CD4-positive, alpha-beta T cell (primary cell): ENCODE results near the gene REV3L. TPM values are rescaled to one million over a fixed set of nuclear protein-coding genes. Genes with fewer than 3 reads are reported as not detected.

Experiments
- ATAC-seq: fragments of 200-7000 bp; cut with Tn5 transposase; one replicate; pipeline ENCODE4 v1.10.0; 2022; ENCODE audit warnings: mild to moderate bottlenecking; ENCODE audit not compliant: poor library complexity
- CTCF ChIA-PET: fragments of 350-600 bp; sonication (Branson Sonifier 250); formaldehyde crosslinking; loops from one replicate; lab custom pipeline; 2021; ENCODE audit warnings: antibody characterized with exemption, inconsistent platforms; lab: Charles Lee
- POLR2A ChIA-PET: fragments of 350-600 bp; sonication (Branson Sonifier 250); formaldehyde crosslinking; loops from one replicate; lab custom pipeline; 2021; ENCODE audit warnings: antibody characterized with exemption, inconsistent platforms; lab: Charles Lee
- DNase-seq, 14 experiments: peaks; one replicate each; pipeline ENCODE4 v3.0.0-alpha.2; 2013 to 2020; ENCODE audit warnings: mixed read lengths in 2 of 14
- H3K27ac ChIP-seq, 2 donors: one replicate each; pipeline versions ENCODE4 v1.5.1 to v1.7.0; 2013; ENCODE audit warnings: low read length in 2 of 2, low read depth in 1 of 2, mild to moderate bottlenecking in 1 of 2
- H3K27me3 ChIP-seq, 2 experiments: 1 replicate in 1 of 2; 2 replicates in 1 of 2; pipeline versions ENCODE4 v1.6.1 to v1.7.0; 2013; ENCODE audit warnings: low read length in 2 of 2, control low read depth in 1 of 2, mild to moderate bottlenecking in 1 of 2, moderate library complexity in 1 of 2; ENCODE audit not compliant: insufficient read depth in 2 of 2, control insufficient read depth in 1 of 2
- H3K36me3 ChIP-seq: one replicate; pipeline ENCODE4 v1.6.1; 2013; ENCODE audit warnings: low read length, control low read depth; ENCODE audit not compliant: insufficient read depth
- H3K4me1 ChIP-seq: one replicate; pipeline ENCODE4 v1.6.1; 2013; ENCODE audit warnings: low read length, control low read depth; ENCODE audit not compliant: insufficient read depth
- H3K4me3 ChIP-seq: one replicate; pipeline ENCODE4 v1.5.1; 2013; ENCODE audit warnings: mild to moderate bottlenecking, low read length, moderate library complexity
- H3K9me3 ChIP-seq, 2 experiments: 1 replicate in 1 of 2; 2 replicates in 1 of 2; pipeline versions ENCODE4 v1.6.1 to v1.7.0; 2013; ENCODE audit warnings: low read length in 2 of 2, mild to moderate bottlenecking in 2 of 2, control low read depth in 1 of 2, moderate library complexity in 1 of 2; ENCODE audit not compliant: control insufficient read depth in 1 of 2, insufficient read depth in 1 of 2
- H3K27ac Mint-ChIP-seq: one replicate; pipeline ENCODE4 v1.8.0; 2020; ENCODE audit warnings: mixed read lengths
- H3K27me3 Mint-ChIP-seq: one replicate; pipeline ENCODE4 v1.8.0; 2021; ENCODE audit warnings: mixed read lengths
- H3K36me3 Mint-ChIP-seq: one replicate; pipeline ENCODE4 v1.8.0; 2021; ENCODE audit warnings: low read depth, mixed read lengths
- H3K4me1 Mint-ChIP-seq: one replicate; pipeline ENCODE4 v1.8.0; 2021; ENCODE audit warnings: low read depth, mixed read lengths
- H3K4me3 Mint-ChIP-seq: one replicate; pipeline ENCODE4 v1.8.0; 2020; ENCODE audit warnings: mild to moderate bottlenecking, mixed read lengths
- H3K9me3 Mint-ChIP-seq: one replicate; pipeline ENCODE4 v1.8.0; 2020; ENCODE audit warnings: mixed read lengths
- intact Hi-C, 2 experiments: fragments of 100-400 bp; cut with DNase I in 1 of 2; cut with micrococcal nuclease in 1 of 2; formaldehyde crosslinking; loops; one replicate each; pipeline versions ENCODE4 v1.15.1 to v1.9.0; 2023 to 2025; cut with DNase I, micrococcal nuclease
- total RNA-seq, 174 experiments: library from RNA in 2 of 174; stranded (reverse) in 2 of 174; gene quantifications; one replicate each; pipeline ENCODE4 v1.2.3 and lab custom pipeline; 2021 to 2026
- TF ChIP-seq, protein P1 (sequence below): fragments of 200-600 bp; IDR thresholded peaks from one replicate; pipeline ENCODE4 v1.8.0; 2022; ENCODE audit warnings: antibody characterized with exemption, mild to moderate bottlenecking

Gene REV3L
- total RNA-seq, 2 experiments from 2014 or later: 17.0 to 20.6 TPM

DNA sequence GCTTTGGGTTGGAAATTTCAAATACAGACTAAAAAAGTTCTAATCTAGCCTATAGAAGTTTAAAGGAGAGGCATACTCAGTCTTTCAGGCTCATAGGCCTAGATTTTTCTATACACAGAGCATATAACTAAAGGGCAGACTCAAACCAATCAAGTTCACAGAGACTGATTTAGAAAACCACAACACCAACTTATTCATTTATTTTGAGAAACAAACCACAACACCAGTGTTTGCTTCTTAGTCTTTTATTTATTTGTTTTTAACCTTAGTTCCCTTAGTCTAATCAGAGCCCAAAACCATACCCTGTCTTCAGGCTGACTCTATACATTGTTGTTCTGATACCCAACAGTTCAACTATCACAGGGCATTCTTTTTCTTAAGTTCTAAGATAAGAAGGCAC, 103.7 kb downstream of the REV3L start:
- Mint-ChIP-seq H3K4me1 (no peaks in the 10 kb centered on the region), H3K4me3 (no peak overlapping the region), H3K9me3 (no peaks in the 10 kb centered on the region), H3K36me3 (peaks cover 88% of the 10 kb centered on the region), H3K27me3 (no peaks in the 10 kb centered on the region), H3K27ac (no peak overlapping the region)
- Histone ChIP-seq H3K4me3 (no peak overlapping the region), H3K27me3 (no peaks in the 10 kb centered on the region), H3K27ac (no peak overlapping the region), H3K9me3 (no peaks in the 10 kb centered on the region), H3K4me1 (no peaks in the 10 kb centered on the region), H3K36me3 (peaks cover 44% of the 10 kb centered on the region)
- intact Hi-C loops: no loop called here
- CTCF ChIA-PET: no interaction called here
- POLR2A ChIA-PET: no interaction called here
- no peak for ATAC-seq
- TF ChIP-seq, protein P1, sequence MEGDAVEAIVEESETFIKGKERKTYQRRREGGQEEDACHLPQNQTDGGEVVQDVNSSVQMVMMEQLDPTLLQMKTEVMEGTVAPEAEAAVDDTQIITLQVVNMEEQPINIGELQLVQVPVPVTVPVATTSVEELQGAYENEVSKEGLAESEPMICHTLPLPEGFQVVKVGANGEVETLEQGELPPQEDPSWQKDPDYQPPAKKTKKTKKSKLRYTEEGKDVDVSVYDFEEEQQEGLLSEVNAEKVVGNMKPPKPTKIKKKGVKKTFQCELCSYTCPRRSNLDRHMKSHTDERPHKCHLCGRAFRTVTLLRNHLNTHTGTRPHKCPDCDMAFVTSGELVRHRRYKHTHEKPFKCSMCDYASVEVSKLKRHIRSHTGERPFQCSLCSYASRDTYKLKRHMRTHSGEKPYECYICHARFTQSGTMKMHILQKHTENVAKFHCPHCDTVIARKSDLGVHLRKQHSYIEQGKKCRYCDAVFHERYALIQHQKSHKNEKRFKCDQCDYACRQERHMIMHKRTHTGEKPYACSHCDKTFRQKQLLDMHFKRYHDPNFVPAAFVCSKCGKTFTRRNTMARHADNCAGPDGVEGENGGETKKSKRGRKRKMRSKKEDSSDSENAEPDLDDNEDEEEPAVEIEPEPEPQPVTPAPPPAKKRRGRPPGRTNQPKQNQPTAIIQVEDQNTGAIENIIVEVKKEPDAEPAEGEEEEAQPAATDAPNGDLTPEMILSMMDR: no peak
- DNase-seq: no peak

DNA sequence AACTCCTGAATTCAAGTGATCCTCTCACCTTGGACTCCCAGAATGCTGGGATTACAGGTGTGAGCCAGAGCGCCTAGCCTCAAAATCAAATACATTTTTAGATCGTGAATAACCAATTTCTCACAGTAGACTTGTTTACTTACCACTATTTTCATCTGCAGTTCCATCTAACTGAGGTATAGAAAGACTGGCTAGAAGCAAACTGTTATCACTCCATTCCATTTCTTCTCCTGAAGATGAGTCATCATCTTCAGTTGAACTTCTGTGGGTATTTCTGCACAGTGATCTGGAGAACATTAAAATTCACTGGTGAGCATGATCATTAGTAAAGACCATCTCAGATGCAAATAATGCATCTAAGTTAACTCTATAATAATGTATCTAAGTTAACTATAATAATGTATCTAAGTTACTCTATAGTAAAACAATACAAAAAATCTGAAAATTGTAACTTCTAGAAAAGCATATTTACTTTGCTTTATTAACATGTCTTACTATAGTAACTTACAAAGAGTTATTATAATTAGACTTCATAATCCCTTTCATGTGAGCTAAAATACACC, 105.4 kb downstream of the REV3L start:
- Mint-ChIP-seq H3K4me3 (no peak overlapping the region), H3K9me3 (no peaks in the 10 kb centered on the region), H3K4me1 (no peaks in the 10 kb centered on the region), H3K27me3 (no peaks in the 10 kb centered on the region), H3K27ac (no peak overlapping the region), H3K36me3 (peaks cover 88% of the 10 kb centered on the region)
- ATAC-seq (no peak), DNase-seq (no peak)
- intact Hi-C loops: no loop called here
- no peak overlapping the region for H3K27ac ChIP-seq
- TF ChIP-seq, protein P1: no peak
- no peaks in the 10 kb centered on the region for H3K4me1 ChIP-seq
- H3K27me3 ChIP-seq: no peaks in the 10 kb centered on the region
- POLR2A ChIA-PET: no interaction called here
- H3K4me3 ChIP-seq: no peak overlapping the region
- H3K9me3 ChIP-seq: no peaks in the 10 kb centered on the region
- CTCF ChIA-PET: no interaction called here
- H3K36me3 ChIP-seq: peaks cover 47% of the 10 kb centered on the region

DNA sequence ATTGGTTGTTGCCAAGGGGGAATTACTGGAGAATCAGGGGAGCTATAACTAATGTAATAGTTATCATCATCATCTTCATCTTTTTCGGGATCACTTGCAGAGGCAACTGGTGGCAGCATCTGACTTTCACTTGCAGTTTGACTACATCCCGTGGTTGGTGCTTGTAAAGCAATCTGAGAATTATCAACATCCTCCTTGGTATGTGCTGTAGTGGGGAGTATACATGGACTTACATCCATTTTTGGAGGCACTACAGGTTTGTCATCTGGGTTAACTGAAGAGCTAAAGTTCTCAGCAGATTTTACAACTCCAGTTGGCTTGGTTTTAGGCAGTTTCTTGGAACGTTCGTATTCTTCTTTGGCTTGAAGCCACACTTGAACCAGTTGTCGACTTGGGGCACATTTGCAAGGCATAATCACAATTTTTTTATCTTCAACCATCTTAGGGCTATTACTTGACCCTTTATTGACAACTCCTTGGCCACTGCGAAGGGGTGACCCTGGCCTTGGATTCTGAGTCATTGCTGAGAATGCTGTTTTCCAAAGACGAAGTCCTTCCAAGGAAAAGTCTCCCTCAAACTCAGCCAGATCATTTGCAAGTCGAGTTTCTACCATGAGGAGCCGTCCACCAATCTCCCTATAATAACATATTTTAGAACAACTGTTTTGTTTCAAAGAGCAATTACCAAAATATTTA, 115.5 kb downstream of the REV3L start:
- no peaks in the 10 kb centered on the region for H3K9me3 ChIP-seq
- Mint-ChIP-seq H3K4me1 (no peaks in the 10 kb centered on the region), H3K36me3 (peaks cover 39% of the 10 kb centered on the region), H3K9me3 (no peaks in the 10 kb centered on the region), H3K27ac (no peak overlapping the region), H3K4me3 (no peak overlapping the region), H3K27me3 (no peaks in the 10 kb centered on the region)
- intact Hi-C loops: no loop called here
- no peak overlapping the region for H3K27ac ChIP-seq
- DNase-seq (no peak), ATAC-seq (no peak)
- peaks cover 6% of the 10 kb centered on the region for H3K36me3 ChIP-seq
- H3K27me3 ChIP-seq: no peaks in the 10 kb centered on the region
- TF ChIP-seq, protein P1: no peak
- CTCF ChIA-PET: no interaction called here
- POLR2A ChIA-PET: no interaction called here
- no peak overlapping the region for H3K4me3 ChIP-seq
- no peaks in the 10 kb centered on the region for H3K4me1 ChIP-seq
